Measurements from ENCODE around the gene TMEM258. TPM values are rescaled to one million over a fixed set of nuclear protein-coding genes. Genes with fewer than 3 reads are reported as not detected.

TMEM258 gene
- total and polyA plus RNA-seq, 3 donors from 2014 or later: 46.7 to 162 (median 55.6) TPM

DNA sequence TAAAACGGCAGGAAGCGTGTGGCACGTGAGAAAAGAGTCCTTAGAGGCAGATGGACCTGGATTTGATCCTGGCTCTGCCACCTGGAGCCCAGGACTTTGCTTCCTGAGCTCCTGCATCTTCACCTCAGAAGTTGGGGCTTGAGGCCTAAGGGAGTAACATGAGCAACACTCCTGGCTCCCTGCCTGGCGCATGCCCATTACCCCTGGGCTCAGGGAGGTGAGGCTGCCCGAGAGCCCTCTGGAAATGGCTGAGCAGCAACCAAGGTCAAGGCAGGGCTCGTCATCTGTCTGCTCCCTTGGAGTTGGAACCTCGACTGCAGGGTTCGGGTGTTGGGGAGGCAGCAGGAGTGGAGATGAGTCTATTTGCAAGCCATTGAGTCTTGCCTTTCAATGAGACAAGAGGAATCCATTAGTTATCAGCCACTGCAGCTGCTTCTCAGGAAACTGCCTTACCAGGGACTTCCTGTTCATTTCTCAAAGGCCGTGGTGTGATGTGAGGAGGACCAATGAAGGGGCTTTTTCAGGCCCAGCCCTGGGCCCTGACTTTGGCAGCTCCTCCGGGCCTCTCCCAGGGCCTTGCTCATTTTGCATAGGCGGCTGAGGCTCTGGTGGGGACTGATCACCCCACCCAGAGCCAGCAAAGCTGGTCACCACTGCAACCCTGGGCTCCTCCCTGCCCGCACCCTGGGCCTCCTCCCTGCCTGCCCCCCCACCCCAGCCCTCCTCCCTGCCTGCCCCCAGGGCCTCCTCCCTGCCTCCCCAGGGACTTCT lies 42.1 kb upstream of the TMEM258 start:
- H3K27ac ChIP-seq: peak overlapping the region; percentile 12 to 79
- DNase-seq: peak; percentile 66
- WGBS, 2 donors: 38 to 50% methylated on average over 5 to 12 of the region's 12 CpGs
- no peaks in the 10 kb centered on the region for H3K36me3 ChIP-seq (ENCODE audit: low read depth, missing control alignments)
- no peaks in the 10 kb centered on the region for H3K27me3 ChIP-seq
- no peak overlapping the region for H3K4me3 ChIP-seq
- peaks cover 47% of the 10 kb centered on the region for H3K4me1 ChIP-seq
- no peak for TF ChIP-seq POLR2A (IDR thresholded peaks at IDR 0.05)
- TF ChIP-seq, protein P1, sequence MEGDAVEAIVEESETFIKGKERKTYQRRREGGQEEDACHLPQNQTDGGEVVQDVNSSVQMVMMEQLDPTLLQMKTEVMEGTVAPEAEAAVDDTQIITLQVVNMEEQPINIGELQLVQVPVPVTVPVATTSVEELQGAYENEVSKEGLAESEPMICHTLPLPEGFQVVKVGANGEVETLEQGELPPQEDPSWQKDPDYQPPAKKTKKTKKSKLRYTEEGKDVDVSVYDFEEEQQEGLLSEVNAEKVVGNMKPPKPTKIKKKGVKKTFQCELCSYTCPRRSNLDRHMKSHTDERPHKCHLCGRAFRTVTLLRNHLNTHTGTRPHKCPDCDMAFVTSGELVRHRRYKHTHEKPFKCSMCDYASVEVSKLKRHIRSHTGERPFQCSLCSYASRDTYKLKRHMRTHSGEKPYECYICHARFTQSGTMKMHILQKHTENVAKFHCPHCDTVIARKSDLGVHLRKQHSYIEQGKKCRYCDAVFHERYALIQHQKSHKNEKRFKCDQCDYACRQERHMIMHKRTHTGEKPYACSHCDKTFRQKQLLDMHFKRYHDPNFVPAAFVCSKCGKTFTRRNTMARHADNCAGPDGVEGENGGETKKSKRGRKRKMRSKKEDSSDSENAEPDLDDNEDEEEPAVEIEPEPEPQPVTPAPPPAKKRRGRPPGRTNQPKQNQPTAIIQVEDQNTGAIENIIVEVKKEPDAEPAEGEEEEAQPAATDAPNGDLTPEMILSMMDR (IDR thresholded peaks at IDR 0.05): no peak
- intact Hi-C loops (cut with DNase I; ENCODE audit: low total_unique reads): no loop called here
- H3K9me3 ChIP-seq: no peaks in the 10 kb centered on the region

DNA sequence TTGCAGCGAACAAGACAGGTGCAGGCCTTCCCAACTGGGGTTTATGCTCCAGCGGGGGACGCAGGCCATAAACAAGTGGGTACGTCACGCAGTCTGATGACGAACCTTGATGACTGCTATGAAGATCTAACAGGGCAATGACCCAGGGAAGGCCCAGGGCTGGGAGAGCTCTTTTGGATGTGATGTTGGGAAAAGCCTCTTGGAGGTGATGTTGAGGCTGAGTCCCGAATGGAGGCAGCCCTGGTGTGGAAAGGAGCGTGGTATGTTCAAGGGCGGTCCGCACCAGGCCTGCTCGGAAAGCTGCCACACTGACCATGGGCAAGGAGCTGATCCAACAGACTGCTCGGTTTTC lies 41.5 kb upstream of the TMEM258 start:
- 87 to 94% methylated on average over 12 of the region's 12 CpGs for WGBS, 2 donors
- Histone ChIP-seq H3K4me1 (peaks cover 51% of the 10 kb centered on the region), H3K27ac (peak overlapping the region in 1 of 2 donors; percentile 79), H3K4me3 (no peak overlapping the region), H3K27me3 (no peaks in the 10 kb centered on the region), H3K9me3 (no peaks in the 10 kb centered on the region), H3K36me3 (ENCODE audit: low read depth, missing control alignments) (no peaks in the 10 kb centered on the region)
- DNase-seq: no peak
- intact Hi-C loops (cut with DNase I; ENCODE audit: low total_unique reads): no loop called here
- TF ChIP-seq, protein P1 (IDR thresholded peaks at IDR 0.05): no peak
- no peak for TF ChIP-seq POLR2A (IDR thresholded peaks at IDR 0.05)

DNA sequence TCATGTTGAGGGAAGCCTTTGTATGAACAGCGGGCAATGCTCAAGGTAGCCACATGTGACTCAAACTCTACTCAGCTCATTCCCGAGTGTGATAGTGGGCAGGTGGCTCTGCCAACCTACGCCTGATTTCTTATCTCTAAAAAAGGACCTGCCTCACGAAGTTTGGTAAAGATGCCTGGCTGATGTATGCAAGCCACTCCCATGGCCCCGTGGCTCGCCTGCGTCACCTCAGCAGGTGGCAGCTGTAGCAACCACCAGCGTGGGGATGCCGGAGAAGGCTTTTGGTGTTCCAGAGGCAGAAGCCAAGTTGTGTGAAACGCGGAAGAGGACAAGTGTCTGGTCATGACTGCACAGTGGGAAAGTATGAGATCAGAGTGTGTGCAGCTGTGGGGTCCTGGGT lies 41.1 kb upstream of the TMEM258 start:
- intact Hi-C loops (cut with DNase I; ENCODE audit: low total_unique reads): no loop called here
- H3K4me3 ChIP-seq: no peak overlapping the region
- no peak for DNase-seq
- H3K9me3 ChIP-seq: no peaks in the 10 kb centered on the region
- H3K36me3 ChIP-seq (ENCODE audit: low read depth, missing control alignments): no peaks in the 10 kb centered on the region
- H3K27ac ChIP-seq: no peak overlapping the region
- H3K27me3 ChIP-seq: no peaks in the 10 kb centered on the region
- WGBS, 2 donors: 79 to 88% methylated on average over 11 of the region's 11 CpGs
- TF ChIP-seq POLR2A (IDR thresholded peaks at IDR 0.05): no peak
- TF ChIP-seq, protein P1 (IDR thresholded peaks at IDR 0.05): no peak
- peaks cover 51% of the 10 kb centered on the region for H3K4me1 ChIP-seq

DNA sequence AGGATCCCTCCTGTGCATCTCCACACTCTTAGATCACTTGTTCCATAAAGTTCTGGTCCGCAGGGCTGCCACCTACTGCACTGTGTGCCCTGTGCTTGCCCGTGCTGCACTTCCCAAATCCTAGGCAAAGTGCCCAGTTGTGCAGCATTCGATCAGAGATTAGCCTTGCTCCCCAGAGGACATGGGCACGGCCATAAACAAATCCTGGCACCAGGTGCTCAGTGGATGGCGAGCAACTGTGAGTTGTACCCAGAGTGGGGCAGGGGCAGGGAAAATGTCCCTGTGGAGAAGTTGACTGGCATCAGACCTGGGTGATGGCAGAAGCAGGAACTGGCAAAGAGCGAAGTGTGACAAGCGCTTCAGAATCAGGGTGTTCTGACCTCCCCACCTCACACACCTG lies 40.4 kb upstream of the TMEM258 start:
- intact Hi-C loops (cut with DNase I; ENCODE audit: low total_unique reads): no loop called here
- H3K4me3 ChIP-seq: no peak overlapping the region
- DNase-seq: peak; percentile 51
- H3K9me3 ChIP-seq: no peaks in the 10 kb centered on the region
- no peaks in the 10 kb centered on the region for H3K27me3 ChIP-seq
- peaks cover 51% of the 10 kb centered on the region for H3K4me1 ChIP-seq
- H3K27ac ChIP-seq: no peak overlapping the region
- H3K36me3 ChIP-seq (ENCODE audit: low read depth, missing control alignments): no peaks in the 10 kb centered on the region
- 59 to 69% methylated on average over 7 of the region's 7 CpGs for WGBS, 2 donors
- TF ChIP-seq, protein P1 (IDR thresholded peaks at IDR 0.05): no peak
- no peak for TF ChIP-seq POLR2A (IDR thresholded peaks at IDR 0.05)

DNA sequence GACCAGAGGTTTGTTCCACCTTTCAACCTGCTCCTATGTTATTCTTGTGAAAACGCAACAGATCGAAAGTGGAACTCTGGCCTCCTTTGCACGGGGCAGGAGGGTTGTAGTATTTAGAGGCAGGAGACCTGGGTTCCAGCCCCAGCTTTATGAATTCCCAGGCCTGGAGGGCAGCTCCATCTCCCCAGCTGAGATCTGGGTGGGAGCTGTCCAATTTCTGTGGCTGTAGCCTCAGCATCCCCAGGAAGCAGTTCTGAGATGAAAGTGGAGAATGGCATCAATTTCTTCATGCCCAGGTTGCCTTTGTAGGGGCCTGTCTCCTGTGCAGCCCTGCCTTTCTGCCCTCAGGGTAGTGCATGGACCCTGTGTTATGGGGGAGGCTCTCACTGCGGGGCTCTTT lies 39.8 kb upstream of the TMEM258 start:
- DNase-seq: no peak
- intact Hi-C loops (cut with DNase I; ENCODE audit: low total_unique reads): no loop called here
- peak overlapping the region in 1 of 2 donors; percentile 59 for H3K27ac ChIP-seq

More for the DNA sequence above, 39.8 kb upstream of the TMEM258 start:
- peaks cover 51% of the 10 kb centered on the region for H3K4me1 ChIP-seq
- WGBS, 2 donors: 87% methylated on average over 4 of the region's 4 CpGs; no CpG with 5 or more reads in 1 of the 2 donors
- no peak for TF ChIP-seq POLR2A (IDR thresholded peaks at IDR 0.05)
- TF ChIP-seq, protein P1 (IDR thresholded peaks at IDR 0.05): no peak
- H3K27me3 ChIP-seq: no peaks in the 10 kb centered on the region
- no peaks in the 10 kb centered on the region for H3K36me3 ChIP-seq (ENCODE audit: low read depth, missing control alignments)
- no peaks in the 10 kb centered on the region for H3K9me3 ChIP-seq
- no peak overlapping the region for H3K4me3 ChIP-seq
